A549 (cell line): Measurements from ENCODE around the gene WDR72.

Experiments
- CTCF ChIP-seq: fragments of >200 bp; sonication (Bioruptor Twin); formaldehyde crosslinking; IDR thresholded peaks from 3 replicates; pipeline ENCODE4 v1.5.1; 2016
- EP300 ChIP-seq, 2 experiments: fragments of >200 bp; sonication (Bioruptor Twin); formaldehyde crosslinking; IDR thresholded peaks; 2 replicates in 1 of 2; 3 replicates in 1 of 2; pipeline ENCODE4 v1.6.1; 2016 to 2017
- HMGXB4 ChIP-seq: fragments of 250-450 bp; sonication (Bioruptor Pico); IDR thresholded peaks from 2 replicates; pipeline ENCODE4 v1.5.0; 2021; ENCODE audit warnings: mild to moderate bottlenecking, moderate library complexity, borderline replicate concordance
- JUN ChIP-seq, 2 experiments: fragments of >200 bp; sonication (Bioruptor Twin); formaldehyde crosslinking; IDR thresholded peaks; 2 replicates in 1 of 2; 3 replicates in 1 of 2; pipeline ENCODE4 v1.6.1; 2016 to 2017
- MAFK ChIP-seq: fragments of 450-650 bp; IDR thresholded peaks from 2 replicates; pipeline ENCODE4 v1.6.1; 2014; ENCODE audit not compliant: partially characterized antibody
- MAX ChIP-seq: IDR thresholded peaks from 2 replicates; pipeline ENCODE4 v1.6.1; 2012
- MYC ChIP-seq: IDR thresholded peaks from 2 replicates; pipeline ENCODE4 v1.6.1; 2012; ENCODE audit warnings: mild to moderate bottlenecking, inconsistent platforms, low read length, improper control_type of control experiment, borderline replicate concordance
- POLR2A ChIP-seq: IDR thresholded peaks from 2 replicates; pipeline ENCODE4 v1.6.1; 2012; ENCODE audit warnings: mild to moderate bottlenecking, low read length
- SMC3 ChIP-seq: fragments of >200 bp; sonication (Bioruptor Twin); formaldehyde crosslinking; IDR thresholded peaks from 3 replicates; pipeline ENCODE4 v1.6.1; 2018; ENCODE audit warnings: inconsistent platforms

GRCh38 chr15:53807501-53807900 lies 48.0 kb upstream of the WDR72 start:
- TF ChIP-seq CTCF, result no peak
- no peak for TF ChIP-seq MYC
- TF ChIP-seq HMGXB4 (CRISPR knock-in tag), result no peak
- no peak for TF ChIP-seq EP300 (IDR thresholded peaks at IDR 0.05)
- no peak for TF ChIP-seq JUN (IDR thresholded peaks at IDR 0.05)
- TF ChIP-seq MAX, result no peak
- TF ChIP-seq MAFK, result no peak
- TF ChIP-seq SMC3, result no peak
- no peak for TF ChIP-seq POLR2A
